IPS DF 6.9 (cell line): ENCODE data around the gene IL20.

Experiments
- DNase-seq: peaks from one replicate; pipeline ENCODE4 v3.0.0-alpha.2; 2013; ENCODE audit warnings: low read depth, low spot score
- H3K27ac ChIP-seq: one replicate; pipeline ENCODE4 v1.5.1; 2013; ENCODE audit warnings: low read length, control low read depth
- H3K27me3 ChIP-seq: 2 replicates; pipeline ENCODE4 v1.6.1; 2013; ENCODE audit warnings: mild to moderate bottlenecking, low read length; ENCODE audit not compliant: control insufficient read depth, insufficient read depth
- H3K36me3 ChIP-seq: 2 replicates; pipeline ENCODE4 v1.6.1; 2013; ENCODE audit warnings: low read length; ENCODE audit not compliant: control insufficient read depth, insufficient read depth
- H3K4me1 ChIP-seq: 2 replicates; pipeline ENCODE4 v1.6.1; 2013; ENCODE audit warnings: low read length; ENCODE audit not compliant: control insufficient read depth, insufficient read depth
- H3K4me3 ChIP-seq: 2 replicates; pipeline ENCODE4 v1.5.1; 2013; ENCODE audit warnings: mild to moderate bottlenecking, low read length
- H3K9me3 ChIP-seq: 2 replicates; pipeline ENCODE4 v1.6.1; 2013; ENCODE audit warnings: low read length, inconsistent platforms; ENCODE audit not compliant: control insufficient read depth, insufficient read depth
- WGBS: extraction: QIAGEN DNeasy Blood & Tissue Kit; methylation state at CpG from one replicate; pipeline ENCODE4 v1.1.7; 2013; ENCODE audit warnings: mixed read lengths, missing lambda C conversion rate; ENCODE audit not compliant: insufficient read length, insufficient coverage; 5-methylcytosine and 5-hydroxymethylcytosine counted together

IL20 gene

GRCh38 chr1:206890125-206891060, 25.0 kb downstream of the IL20 start:
- DNase-seq, result no peak
- no CpG with 5 or more reads among the region's 15 CpGs for WGBS
- H3K27ac ChIP-seq, result no peak overlapping the region
- no peaks in the 10 kb centered on the region for H3K36me3 ChIP-seq
- peaks cover 2% of the 10 kb centered on the region for H3K4me1 ChIP-seq
- H3K4me3 ChIP-seq, result no peak overlapping the region
- no peaks in the 10 kb centered on the region for H3K9me3 ChIP-seq
- H3K27me3 ChIP-seq, result no peaks in the 10 kb centered on the region

- Histone ChIP-seq H3K4me1 (peaks cover 2% of the 10 kb centered on the region), H3K9me3 (no peaks in the 10 kb centered on the region), H3K4me3 (no peak overlapping the region), H3K27me3 (no peaks in the 10 kb centered on the region), H3K36me3 (no peaks in the 10 kb centered on the region), H3K27ac (no peak overlapping the region)
- no peak for DNase-seq
- no CpG with 5 or more reads among the region's 1 CpG for WGBS
Observed at GRCh38 chr1:206891412-206891811, 26.0 kb downstream of the IL20 start.

DNA sequence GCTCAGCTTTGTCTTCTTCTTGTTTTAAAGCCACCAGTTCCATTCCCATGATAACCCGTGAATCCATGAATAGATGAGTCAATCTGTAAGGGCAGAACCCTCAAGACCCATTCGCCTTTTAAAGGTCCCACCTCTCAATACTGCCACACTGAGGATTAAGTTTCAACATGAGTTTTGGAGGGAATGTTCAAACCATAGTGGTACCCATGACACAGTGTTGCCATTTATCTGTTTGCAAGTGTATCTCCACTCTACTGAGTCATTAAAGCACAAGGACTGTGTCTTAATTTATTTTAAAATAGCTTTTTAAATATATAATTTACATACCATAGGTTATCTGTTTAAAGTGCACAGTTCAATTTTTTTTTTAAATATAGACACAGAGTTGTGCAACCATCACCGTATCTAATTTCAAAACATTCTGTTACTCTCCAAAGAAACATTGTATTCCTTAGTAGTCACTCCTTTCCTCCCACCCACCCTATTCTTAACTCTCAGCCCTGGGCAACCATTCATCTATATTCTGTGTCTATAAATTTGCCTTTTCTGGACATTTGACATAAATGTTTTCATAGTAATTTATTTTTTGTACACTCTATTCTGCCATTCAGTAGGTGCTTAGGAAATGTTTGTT, 27.0 kb downstream of the IL20 start:
- Histone ChIP-seq H3K4me1 (peaks cover 2% of the 10 kb centered on the region), H3K9me3 (no peaks in the 10 kb centered on the region), H3K27ac (no peak overlapping the region), H3K4me3 (no peak overlapping the region), H3K27me3 (no peaks in the 10 kb centered on the region), H3K36me3 (no peaks in the 10 kb centered on the region)
- DNase-seq, result no peak
- WGBS, result no CpG with 5 or more reads among the region's 3 CpGs

- no peak overlapping the region for H3K4me3 ChIP-seq
- no peaks in the 10 kb centered on the region for H3K36me3 ChIP-seq
- no peak for DNase-seq
- H3K27ac ChIP-seq, result no peak overlapping the region
- H3K9me3 ChIP-seq, result no peaks in the 10 kb centered on the region
- H3K27me3 ChIP-seq, result no peaks in the 10 kb centered on the region
- WGBS, result no CpG with 5 or more reads among the region's 2 CpGs
- H3K4me1 ChIP-seq, result peaks cover 2% of the 10 kb centered on the region
Observed at GRCh38 chr1:206893380-206893779, 28.0 kb downstream of the IL20 start.

DNA sequence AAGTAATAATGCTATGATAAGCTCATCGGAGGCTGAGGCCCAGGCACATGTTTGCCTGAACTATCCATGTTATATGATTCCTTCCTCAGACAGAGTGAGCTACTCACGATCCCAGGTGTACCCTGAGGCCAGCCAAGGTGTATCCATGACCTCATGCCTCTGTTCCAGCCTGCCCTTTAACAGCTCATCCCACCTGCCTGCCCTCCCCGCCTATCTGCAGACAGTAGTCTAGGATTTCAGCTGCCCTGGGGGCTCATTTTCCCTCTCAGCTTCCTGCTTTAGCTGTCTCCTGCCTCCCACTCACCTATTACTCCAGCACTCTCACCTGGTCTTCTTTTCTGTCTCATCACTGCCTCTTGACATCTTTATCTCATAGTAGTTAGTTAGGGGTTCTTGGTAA, 29.9 kb downstream of the IL20 start:
- no peaks in the 10 kb centered on the region for H3K36me3 ChIP-seq
- H3K27me3 ChIP-seq, result no peaks in the 10 kb centered on the region
- H3K9me3 ChIP-seq, result no peaks in the 10 kb centered on the region
- no peak overlapping the region for H3K27ac ChIP-seq
- WGBS, result no CpG with 5 or more reads among the region's 3 CpGs
- H3K4me3 ChIP-seq, result no peak overlapping the region
- DNase-seq, result no peak
- H3K4me1 ChIP-seq, result peaks cover 2% of the 10 kb centered on the region

GRCh38 chr1:206895837-206896242, 30.4 kb downstream of the IL20 start:
- no peak for DNase-seq
- no peak overlapping the region for H3K4me3 ChIP-seq

DNA sequence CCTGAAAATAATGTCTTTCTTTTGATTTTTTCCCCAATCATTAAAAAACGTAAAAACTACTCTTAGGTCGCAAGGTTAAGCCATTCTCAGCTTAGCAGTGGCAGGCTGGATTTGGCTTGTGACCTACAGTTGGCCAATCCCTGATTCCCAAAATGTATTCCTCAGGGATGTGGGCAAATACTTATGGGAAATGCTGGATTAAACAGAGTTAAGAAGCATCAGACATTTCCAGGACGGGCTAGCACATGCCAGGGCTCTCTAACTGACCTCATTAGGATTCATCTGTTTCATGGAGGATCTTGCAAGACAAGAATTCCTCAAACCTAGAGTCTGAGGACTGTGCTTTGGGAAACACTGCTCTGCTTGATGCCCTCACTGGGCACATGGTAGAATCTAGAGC, 30.8 kb downstream of the IL20 start:
- no CpG with 5 or more reads among the region's 3 CpGs for WGBS

More at GRCh38 chr1:206895837-206896242, 30.4 kb downstream of the IL20 start:
- H3K27ac ChIP-seq, result no peak overlapping the region
- no peaks in the 10 kb centered on the region for H3K27me3 ChIP-seq
- H3K36me3 ChIP-seq, result no peaks in the 10 kb centered on the region
- H3K9me3 ChIP-seq, result no peaks in the 10 kb centered on the region
- WGBS, result no CpG with 5 or more reads among the region's 3 CpGs
- no peaks in the 10 kb centered on the region for H3K4me1 ChIP-seq

DNA sequence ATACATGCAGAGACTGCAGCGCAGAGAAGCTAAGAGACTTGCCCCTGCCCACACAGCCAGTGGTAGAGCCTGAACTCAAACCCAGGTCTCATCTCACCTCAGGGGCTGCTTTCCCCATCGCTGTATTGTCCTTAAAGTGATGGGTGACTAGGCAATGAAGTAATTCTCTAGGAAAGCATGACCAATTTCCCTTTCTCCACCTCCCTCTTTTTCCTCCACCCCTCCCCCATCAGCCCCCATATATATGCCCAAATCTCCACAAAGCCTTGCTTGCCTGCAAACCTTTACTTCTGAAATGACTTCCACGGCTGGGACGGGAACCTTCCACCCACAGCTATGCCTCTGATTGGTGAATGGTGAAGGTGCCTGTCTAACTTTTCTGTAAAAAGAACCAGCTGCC, 31.8 kb downstream of the IL20 start, which contains the start of gene IL24:
Gene IL24 (plus strand): TSS at position 269 of the 400 bp plus-strand sequence. CDS start 390 bp downstream, outside the sequence.
- H3K9me3 ChIP-seq, result no peaks in the 10 kb centered on the region
- no peak within 1 kb of the TSS for H3K4me3 ChIP-seq
- DNase-seq, result no peak
- WGBS, result no CpG with 5 or more reads among the region's 4 CpGs
- no peaks in the 10 kb centered on the region for H3K4me1 ChIP-seq
- no peak within 1 kb of the TSS for H3K27ac ChIP-seq
- no peaks in the 10 kb centered on the region for H3K36me3 ChIP-seq
- H3K27me3 ChIP-seq, result no peaks in the 10 kb centered on the region

More for the DNA sequence above, 30.8 kb downstream of the IL20 start:
- Histone ChIP-seq H3K27me3 (no peaks in the 10 kb centered on the region), H3K36me3 (no peaks in the 10 kb centered on the region), H3K27ac (no peak overlapping the region), H3K4me3 (no peak overlapping the region), H3K4me1 (no peaks in the 10 kb centered on the region), H3K9me3 (no peaks in the 10 kb centered on the region)
- no peak for DNase-seq

- no peaks in the 10 kb centered on the region for H3K9me3 ChIP-seq
- no peaks in the 10 kb centered on the region for H3K4me1 ChIP-seq
- WGBS, result 100% methylated on average over 2 of the region's 11 CpGs
- H3K4me3 ChIP-seq, result no peak overlapping the region
- no peaks in the 10 kb centered on the region for H3K36me3 ChIP-seq
- no peak for DNase-seq
- no peaks in the 10 kb centered on the region for H3K27me3 ChIP-seq
- H3K27ac ChIP-seq, result no peak overlapping the region
Observed at GRCh38 chr1:206898089-206898914, 32.9 kb downstream of the IL20 start.

- H3K36me3 ChIP-seq, result no peaks in the 10 kb centered on the region
- no peak overlapping the region for H3K27ac ChIP-seq
Observed at GRCh38 chr1:206898915-206899431, 33.5 kb downstream of the IL20 start.

More at GRCh38 chr1:206898915-206899431, 33.5 kb downstream of the IL20 start:
- H3K4me1 ChIP-seq, result no peaks in the 10 kb centered on the region
- no peaks in the 10 kb centered on the region for H3K9me3 ChIP-seq
- DNase-seq, result no peak
- H3K27me3 ChIP-seq, result no peaks in the 10 kb centered on the region
- WGBS, result no CpG with 5 or more reads among the region's 13 CpGs
- H3K4me3 ChIP-seq, result no peak overlapping the region
